Tibial nerve (tissue), 4 donors: ENCODE measurements around the gene REV3L.

Experiments
- EP300 ChIP-seq, 2 donors: sonication (generic); formaldehyde crosslinking; IDR thresholded peaks; one replicate each; pipeline ENCODE4 v1.6.1; 2017; ENCODE audit warnings: antibody characterized with exemption in 2 of 2, mild to moderate bottlenecking in 1 of 2
- TF ChIP-seq, protein P1 (sequence below), 5 experiments: fragments of 200-600 bp in 3 of 5; fragments of 450-650 bp in 2 of 5; sonication (generic) in 3 of 5; IDR thresholded peaks; one replicate each; pipeline ENCODE4 v1.5.1; 2016 to 2019; ENCODE audit warnings: antibody characterized with exemption in 5 of 5, mild to moderate bottlenecking in 3 of 5, moderate library complexity in 2 of 5

DNA sequence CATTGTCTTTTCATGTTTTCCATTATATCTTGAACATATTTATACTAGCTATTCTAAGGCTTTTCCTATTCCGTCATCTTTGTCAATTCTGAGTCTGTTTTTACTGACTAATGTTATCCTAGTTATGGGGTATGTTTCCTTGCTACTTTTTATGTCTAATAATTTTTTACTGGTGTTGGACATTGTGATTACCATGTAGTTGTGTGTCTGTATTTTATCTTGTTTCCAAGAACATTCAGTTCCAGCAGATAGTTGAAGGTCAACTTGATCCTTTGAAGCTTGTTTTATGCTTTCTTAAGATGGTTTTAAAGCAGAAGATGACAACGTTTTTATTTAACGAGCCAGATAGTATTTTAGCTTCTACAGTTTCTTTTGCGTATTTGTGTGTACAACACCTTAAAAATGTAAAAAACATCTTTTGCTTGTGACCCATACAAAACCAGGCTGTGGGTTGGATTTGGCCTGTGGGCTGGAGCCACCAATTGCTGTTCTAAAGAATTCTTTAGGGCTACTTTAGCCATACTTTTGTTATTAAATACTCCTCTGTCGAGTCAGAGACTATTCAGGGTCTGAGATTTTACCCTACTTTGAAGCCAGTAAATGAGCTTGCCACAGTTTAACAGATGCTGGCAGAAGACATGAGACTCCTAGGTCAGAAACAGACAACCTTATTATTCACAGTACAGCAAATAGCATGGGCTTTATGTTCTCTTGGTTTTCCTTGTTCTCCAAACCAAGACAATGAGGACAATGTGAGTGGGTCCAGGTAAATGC, 38.7 kb upstream of the REV3L start:
- TF ChIP-seq, protein P1, sequence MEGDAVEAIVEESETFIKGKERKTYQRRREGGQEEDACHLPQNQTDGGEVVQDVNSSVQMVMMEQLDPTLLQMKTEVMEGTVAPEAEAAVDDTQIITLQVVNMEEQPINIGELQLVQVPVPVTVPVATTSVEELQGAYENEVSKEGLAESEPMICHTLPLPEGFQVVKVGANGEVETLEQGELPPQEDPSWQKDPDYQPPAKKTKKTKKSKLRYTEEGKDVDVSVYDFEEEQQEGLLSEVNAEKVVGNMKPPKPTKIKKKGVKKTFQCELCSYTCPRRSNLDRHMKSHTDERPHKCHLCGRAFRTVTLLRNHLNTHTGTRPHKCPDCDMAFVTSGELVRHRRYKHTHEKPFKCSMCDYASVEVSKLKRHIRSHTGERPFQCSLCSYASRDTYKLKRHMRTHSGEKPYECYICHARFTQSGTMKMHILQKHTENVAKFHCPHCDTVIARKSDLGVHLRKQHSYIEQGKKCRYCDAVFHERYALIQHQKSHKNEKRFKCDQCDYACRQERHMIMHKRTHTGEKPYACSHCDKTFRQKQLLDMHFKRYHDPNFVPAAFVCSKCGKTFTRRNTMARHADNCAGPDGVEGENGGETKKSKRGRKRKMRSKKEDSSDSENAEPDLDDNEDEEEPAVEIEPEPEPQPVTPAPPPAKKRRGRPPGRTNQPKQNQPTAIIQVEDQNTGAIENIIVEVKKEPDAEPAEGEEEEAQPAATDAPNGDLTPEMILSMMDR (IDR thresholded peaks at IDR 0.05), result no peak
- TF ChIP-seq EP300 (IDR thresholded peaks at IDR 0.05), result no peak
